PFSK-1 (cell line): ENCODE data around the gene ZNF385D.

ENCODE experiments used
- POLR2AphosphoS5 ChIP-seq: IDR thresholded peaks from 2 replicates; pipeline ENCODE4 v1.6.1; 2012; ENCODE audit warnings: low read depth, mild to moderate bottlenecking, control low read depth, low read length, moderate library complexity
- REST ChIP-seq, 2 experiments: IDR thresholded peaks; 2 replicates each; pipeline versions ENCODE4 v1.6.1 to v1.8.0; 2011 to 2012; ENCODE audit warnings: low read depth in 2 of 2, low read length in 2 of 2, control low read depth in 1 of 2, inconsistent platforms in 1 of 2, mild to moderate bottlenecking in 1 of 2, moderate library complexity in 1 of 2; ENCODE audit not compliant: insufficient read depth in 1 of 2
- SIN3A ChIP-seq: IDR thresholded peaks from 2 replicates; pipeline ENCODE4 v1.6.1; 2012; ENCODE audit warnings: mild to moderate bottlenecking, low read length, moderate library complexity, borderline replicate concordance; ENCODE audit not compliant: insufficient read depth
- TAF1 ChIP-seq: IDR thresholded peaks from 2 replicates; pipeline ENCODE4 v1.6.1; 2012; ENCODE audit warnings: low read length, control low read depth, borderline replicate concordance; ENCODE audit not compliant: insufficient read depth

GRCh38 chr3:21718161-21718765 is 32.7 kb downstream of the ZNF385D start:
- TF ChIP-seq POLR2AphosphoS5: no peak
- no peak for TF ChIP-seq REST (IDR thresholded peaks at IDR 0.05; ENCODE audit: insufficient read depth in 1 of 2, low read depth in 2 of 2, low read length in 2 of 2)
- TF ChIP-seq TAF1: no peak
- TF ChIP-seq SIN3A: no peak
